Measurements from ENCODE around the gene SLC25A10. TPM values are rescaled to one million over a fixed set of nuclear protein-coding genes. Genes with fewer than 3 reads are reported as not detected.

Gene SLC25A10
- total and polyA plus RNA-seq, 10 of the 15 experiments (the other 5 are each of a cell fraction or from before 2014, with no cell fraction given), result 0.11 to 72.7 (median 22.3) TPM

- TF ChIP-seq ZNF622 (IDR thresholded peaks at IDR 0.05) (no peak), FOS (IDR thresholded peaks at IDR 0.05; ENCODE audit: borderline replicate concordance, extremely low read depth, insufficient read length) (peak; percentile 57), RELA (IDR thresholded peaks at IDR 0.05; ENCODE audit: borderline replicate concordance, partially characterized antibody) (no peak), NRF1 (conservative IDR thresholded peaks at IDR 0.05; ENCODE audit: low read depth, low read length) (no peak), ZNF217 (IDR thresholded peaks at IDR 0.05) (no peak), REST (IDR thresholded peaks at IDR 0.05; ENCODE audit: low read depth, low read length) (no peak), MEF2A (IDR thresholded peaks at IDR 0.05; ENCODE audit: insufficient read depth, low read depth, low read length) (no peak), STAT1 (conservative IDR thresholded peaks at IDR 0.05) (no peak), STAT3 (IDR thresholded peaks at IDR 0.05; ENCODE audit: low read depth, low read length) (no peak), CTCF (IDR thresholded peaks at IDR 0.05 in 2 of 3, conservative IDR thresholded peaks at IDR 0.05 in 1 of 3; ENCODE audit: control insufficient read depth in 2 of 3, extremely low read depth in 1 of 3, insufficient read depth in 1 of 3, low read depth in 3 of 3, low read length in 3 of 3) (no peak), MTA2 (IDR thresholded peaks at IDR 0.05; ENCODE audit: low read depth) (no peak), LARP7 (IDR thresholded peaks at IDR 0.05) (peak; percentile 54; the same call in 1 of the 2 replicates), CEBPB (IDR thresholded peaks at IDR 0.05; ENCODE audit: borderline replicate concordance in 1 of 2, low read depth in 2 of 2, low read length in 2 of 2) (no peak), GABPA (IDR thresholded peaks at IDR 0.05; ENCODE audit: low read depth) (peak; percentile 95), HCFC1 (IDR thresholded peaks at IDR 0.05; ENCODE audit: low read length) (peak; percentile 65), RELB (IDR thresholded peaks at IDR 0.05; ENCODE audit: low read depth) (0 out of 2 replicates have a peak, but pooled peaks have one; percentile 21), KLF5 (IDR thresholded peaks at IDR 0.05; ENCODE audit: partially characterized antibody) (peak; percentile 40), PML (IDR thresholded peaks at IDR 0.05; ENCODE audit: low read length) (peak; percentile 37; the same call in 1 of the 2 replicates), JUND (IDR thresholded peaks at IDR 0.05; ENCODE audit: low read depth, low read length) (no peak), ZBTB33 (IDR thresholded peaks at IDR 0.05) (no peak), SRF (IDR thresholded peaks at IDR 0.05; ENCODE audit: low read depth in 2 of 2, low read length in 2 of 2) (0 out of 4 replicates have a peak, but pooled peaks of 1 of the 2 experiments have one; percentile 23)
These were observed 45.5 kb upstream of the SLC25A10 start, which contains the start of the genes CCDC137 and OXLD1 (continued) for GRCh38 chr17:81666342-81667191.

Measured in GM12878 (cell line).